ENCODE data around the gene RIPOR2.

Gene RIPOR2

GRCh38 chr6:24845578-24845977 is 90.2 kb downstream of the RIPOR2 start:
- TF ChIP-seq CTCF (IDR thresholded peaks at IDR 0.05), result no peak

- TF ChIP-seq CTCF (IDR thresholded peaks at IDR 0.05), result no peak
Measured at GRCh38 chr6:24844903-24845302, 90.9 kb downstream of the RIPOR2 start.

- no peak for TF ChIP-seq CTCF (IDR thresholded peaks at IDR 0.05)
Measured at GRCh38 chr6:24844061-24844460, 91.7 kb downstream of the RIPOR2 start.

- no peak for TF ChIP-seq CTCF (IDR thresholded peaks at IDR 0.05)
Measured at GRCh38 chr6:24840187-24840586, 95.6 kb downstream of the RIPOR2 start.

GRCh38 chr6:24838994-24839393 is 96.8 kb downstream of the RIPOR2 start:
- no peak for TF ChIP-seq CTCF (IDR thresholded peaks at IDR 0.05)

GRCh38 chr6:24838081-24838480 is 97.7 kb downstream of the RIPOR2 start:
- no peak for TF ChIP-seq CTCF (IDR thresholded peaks at IDR 0.05)

- no peak for TF ChIP-seq CTCF (IDR thresholded peaks at IDR 0.05)
Measured at GRCh38 chr6:24836109-24836508, 99.7 kb downstream of the RIPOR2 start.

GRCh38 chr6:24833711-24834386 is 101.9 kb downstream of the RIPOR2 start:
- no peak for TF ChIP-seq CTCF (IDR thresholded peaks at IDR 0.05)
